OCI-LY3 (cell line): Measurements from ENCODE around the gene S100A9.

Experiments used
- H2AFZ ChIP-seq: fragments of 200-600, 300-600 bp; shearing (Covaris generic); 2 replicates; pipeline ENCODE4 v1.6.0; 2014; ENCODE audit warnings: antibody characterized with exemption, low read depth, low read length
- H3K27ac ChIP-seq: fragments of 200-600, 300-600 bp; sonication (generic); 2 replicates; pipeline ENCODE4 v1.5.1; 2014; ENCODE audit warnings: mild to moderate bottlenecking, low read length, moderate library complexity, mixed read lengths
- H3K27me3 ChIP-seq: fragments of 200-600, 300-600 bp; sonication (generic); 2 replicates; pipeline ENCODE4 v1.6.1; 2014; ENCODE audit warnings: low read depth, low read length, mixed read lengths
- H3K36me3 ChIP-seq: fragments of 200-600, 300-600 bp; sonication (generic); replicated peaks from 2 replicates; pipeline ENCODE3; 2014; ENCODE audit warnings: low read depth, low read length, mixed read lengths
- H3K4me1 ChIP-seq: fragments of 300-600, 200-600 bp; sonication (generic); 2 replicates; pipeline ENCODE4 v1.6.1; 2014; ENCODE audit warnings: low read length, mixed read lengths
- H3K4me2 ChIP-seq: fragments of 200-600, 300-600 bp; sonication (generic); 2 replicates; pipeline ENCODE4 v1.6.1; 2014; ENCODE audit warnings: low read length, mixed read lengths
- H3K4me3 ChIP-seq: fragments of 300-600, 200-600 bp; sonication (generic); 2 replicates; pipeline ENCODE4 v1.5.1; 2014; ENCODE audit warnings: antibody characterized with exemption, mild to moderate bottlenecking, low read length, moderate library complexity
- H3K79me2 ChIP-seq: fragments of 300-600, 200-600 bp; shearing (Covaris generic); 2 replicates; pipeline ENCODE4 v1.6.1; 2014; ENCODE audit warnings: mild to moderate bottlenecking, low read length, mixed read lengths
- H3K9ac ChIP-seq: fragments of 300-600, 200-600 bp; shearing (Covaris generic); 2 replicates; pipeline ENCODE4 v1.6.0; 2014; ENCODE audit warnings: mild to moderate bottlenecking, low read length, moderate library complexity
- H3K9me3 ChIP-seq: fragments of 200-600, 300-600 bp; shearing (Covaris generic); 2 replicates; pipeline ENCODE4 v1.6.1; 2014; ENCODE audit warnings: low read length, mixed read lengths; ENCODE audit not compliant: insufficient read depth
- H4K20me1 ChIP-seq: fragments of 200-600, 300-600 bp; sonication (generic); 2 replicates; pipeline ENCODE4 v1.6.1; 2016; ENCODE audit warnings: low read length, mixed read lengths; ENCODE audit not compliant: insufficient read depth
- CTCF ChIP-seq: fragments of 200-600, 300-600 bp; sonication (generic); IDR thresholded peaks from 2 replicates; pipeline ENCODE4 v1.5.1; 2014; ENCODE audit warnings: antibody characterized with exemption, low read length, low read depth
- EZH2phosphoT487 ChIP-seq: fragments of 200-600 bp; shearing (Covaris generic); IDR thresholded peaks from 2 replicates; pipeline ENCODE4 v1.6.1; 2018; ENCODE audit warnings: antibody characterized with exemption, mixed run types, low read depth

S100A9 gene

GRCh38 chr1:153322568-153322967 is 35.1 kb upstream of the S100A9 start:
- Histone ChIP-seq H2AFZ (no peak overlapping the region), H3K27me3 (0 out of 2 replicates have a peak, but pooled peaks cover 4% of the 10 kb centered on the region), H3K36me3 (peaks cover 6% of the 10 kb centered on the region), H3K9ac (no peak overlapping the region), H3K4me1 (peaks cover 12% of the 10 kb centered on the region), H4K20me1 (no peaks in the 10 kb centered on the region), H3K79me2 (no peaks in the 10 kb centered on the region), H3K27ac (peak overlapping the region; percentile 9), H3K4me3 (no peak overlapping the region), H3K4me2 (0 out of 2 replicates have a peak overlapping the region, but pooled peaks have one; percentile 12), H3K9me3 (peaks cover 16% of the 10 kb centered on the region; the same call in 1 of the 2 replicates)
- TF ChIP-seq EZH2phosphoT487 (no peak), CTCF (no peak)

- Histone ChIP-seq H2AFZ (no peak overlapping the region), H3K9me3 (peaks cover 16% of the 10 kb centered on the region; the same call in 1 of the 2 replicates), H3K79me2 (no peaks in the 10 kb centered on the region), H3K9ac (no peak overlapping the region), H3K27ac (no peak overlapping the region), H4K20me1 (no peaks in the 10 kb centered on the region), H3K4me3 (no peak overlapping the region), H3K36me3 (peaks cover 6% of the 10 kb centered on the region), H3K4me2 (no peak overlapping the region), H3K4me1 (peaks cover 12% of the 10 kb centered on the region), H3K27me3 (no peaks in the 10 kb centered on the region)
- TF ChIP-seq EZH2phosphoT487, result no peak
- TF ChIP-seq CTCF, result no peak
These were observed 32.7 kb upstream of the S100A9 start for GRCh38 chr1:153324912-153325311.

- no peaks in the 10 kb centered on the region for H4K20me1 ChIP-seq
- H3K27ac ChIP-seq, result no peak overlapping the region
- no peaks in the 10 kb centered on the region for H3K4me1 ChIP-seq
- no peaks in the 10 kb centered on the region for H3K36me3 ChIP-seq
- TF ChIP-seq CTCF (no peak), EZH2phosphoT487 (no peak)
- H3K4me2 ChIP-seq, result no peak overlapping the region
- no peaks in the 10 kb centered on the region for H3K9me3 ChIP-seq
- 0 out of 2 replicates have a peak, but pooled peaks cover under 1% of the 10 kb centered on the region for H3K27me3 ChIP-seq
- H3K4me3 ChIP-seq, result no peak overlapping the region
- H3K9ac ChIP-seq, result no peak overlapping the region
- H3K79me2 ChIP-seq, result no peaks in the 10 kb centered on the region
- H2AFZ ChIP-seq, result no peak overlapping the region
These were observed 23.8 kb upstream of the S100A9 start for GRCh38 chr1:153333902-153334301.

- Histone ChIP-seq H3K4me1 (no peaks in the 10 kb centered on the region), H4K20me1 (no peaks in the 10 kb centered on the region), H3K9ac (no peak overlapping the region), H3K79me2 (no peaks in the 10 kb centered on the region), H3K4me2 (no peak overlapping the region), H3K9me3 (no peaks in the 10 kb centered on the region), H3K36me3 (no peaks in the 10 kb centered on the region), H2AFZ (no peak overlapping the region), H3K27me3 (0 out of 2 replicates have a peak, but pooled peaks cover 8% of the 10 kb centered on the region), H3K27ac (no peak overlapping the region), H3K4me3 (no peak overlapping the region)
- TF ChIP-seq CTCF (no peak), EZH2phosphoT487 (no peak)
These were observed 21.0 kb upstream of the S100A9 start for GRCh38 chr1:153336650-153337049.
